GM21447 (cell line): ENCODE measurements around the gene EDAR.
A peak's percentile ranks its signal among the peaks of the same experiment; 100 is the strongest.

Experiments used
- ATAC-seq: cut with Tn5 transposase; IDR thresholded peaks from one replicate; pipeline ENCODE4 v1.9.1; 2021; ENCODE audit not compliant: unreplicated experiment

Gene EDAR

GRCh38 chr2:108988796-108989713 is at the start of gene EDAR:
Gene EDAR (minus strand): TSS chr2:108989220. CDS start chr2:108931014, 58,206 bp downstream.
- no peak for ATAC-seq

GRCh38 chr2:109033171-109033570 is 44.2 kb upstream of the EDAR start:
- no peak for ATAC-seq

GRCh38 chr2:109032229-109032820 is 43.3 kb upstream of the EDAR start:
- no peak for ATAC-seq

- ATAC-seq: peak; percentile 67
These were observed 42.6 kb upstream of the EDAR start for GRCh38 chr2:109031476-109032228.

GRCh38 chr2:109030870-109031475 is 42.0 kb upstream of the EDAR start:
- ATAC-seq: no peak

- ATAC-seq: no peak
These were observed 40.6 kb upstream of the EDAR start for GRCh38 chr2:109029490-109030201.

GRCh38 chr2:109028738-109029489 is 39.9 kb upstream of the EDAR start:
- ATAC-seq: no peak

- ATAC-seq: no peak
These were observed 39.3 kb upstream of the EDAR start for GRCh38 chr2:109028277-109028676.

GRCh38 chr2:109027702-109028101 is 38.7 kb upstream of the EDAR start:
- no peak for ATAC-seq

GRCh38 chr2:109024477-109024876 is 35.5 kb upstream of the EDAR start:
- ATAC-seq: no peak

GRCh38 chr2:109021895-109022300 is 32.9 kb upstream of the EDAR start:
- no peak for ATAC-seq

GRCh38 chr2:109020217-109020637 is 31.2 kb upstream of the EDAR start:
- ATAC-seq: no peak

- no peak for ATAC-seq
These were observed 29.4 kb upstream of the EDAR start for GRCh38 chr2:109018452-109018851.

GRCh38 chr2:109017017-109017416 is 28.0 kb upstream of the EDAR start:
- ATAC-seq: no peak

GRCh38 chr2:109016376-109016775 is 27.4 kb upstream of the EDAR start:
- ATAC-seq: no peak

GRCh38 chr2:109014476-109014875 is 25.5 kb upstream of the EDAR start:
- no peak for ATAC-seq

GRCh38 chr2:109013051-109013450 is 24.0 kb upstream of the EDAR start:
- no peak for ATAC-seq

- no peak for ATAC-seq
These were observed 21.0 kb upstream of the EDAR start for GRCh38 chr2:109009920-109010610.

GRCh38 chr2:109006971-109007370 is 18.0 kb upstream of the EDAR start:
- no peak for ATAC-seq
